B cell (primary cell): ENCODE results near the gene PDXK. TPM values are rescaled to one million over a fixed set of nuclear protein-coding genes. Genes with fewer than 3 reads are reported as not detected.

ENCODE experiments used
- ATAC-seq: fragments of 200-7000 bp; cut with Tn5 transposase; one replicate; pipeline ENCODE4 v1.10.0; 2021; ENCODE audit warnings: low read depth, mild to moderate bottlenecking, moderate number of reproducible peaks, moderate library complexity
- CTCF ChIA-PET: fragments of 350-600 bp; sonication (Branson Sonifier 250); formaldehyde crosslinking; loops from one replicate; lab custom pipeline; 2021; ENCODE audit warnings: antibody characterized with exemption, inconsistent platforms; lab: Charles Lee
- POLR2A ChIA-PET: fragments of 350-600 bp; sonication (Branson Sonifier 250); formaldehyde crosslinking; loops from one replicate; lab custom pipeline; 2021; ENCODE audit warnings: antibody characterized with exemption; lab: Charles Lee
- DNase-seq: peaks from one replicate; pipeline ENCODE4 v3.0.0; 2013
- H2AFZ ChIP-seq: 2 replicates; pipeline ENCODE4 v1.6.1; 2012; ENCODE audit warnings: mild to moderate bottlenecking, low read depth, low read length; ENCODE audit not compliant: insufficient read depth, poor library complexity, severe bottlenecking
- H3K27ac ChIP-seq, 2 donors: 1 replicate in 1 of 2; 2 replicates in 1 of 2; pipeline ENCODE4 v1.5.1; 2012 to 2013; ENCODE audit warnings: low read length in 2 of 2, mild to moderate bottlenecking in 2 of 2, moderate library complexity in 1 of 2
- H3K27me3 ChIP-seq, 4 experiments: fragments of 200-600 bp in 1 of 4; sonication (generic) in 1 of 4; replicated peaks in 1 of 4; 1 replicate in 2 of 4; 2 replicates in 2 of 4; pipeline versions ENCODE4 v1.6.1 to v1.7.0; 2013 to 2016; ENCODE audit warnings: low read length in 3 of 4, mild to moderate bottlenecking in 2 of 4, mixed read lengths in 1 of 4, moderate library complexity in 1 of 4; ENCODE audit not compliant: insufficient read depth in 4 of 4, control insufficient read depth in 3 of 4; ENCODE audit errors: control extremely low read depth in 1 of 4
- H3K36me3 ChIP-seq, 2 experiments: replicated peaks in 1 of 2; 1 replicate in 1 of 2; 2 replicates in 1 of 2; pipeline versions ENCODE4 v1.6.1 to v1.7.1; 2013; ENCODE audit warnings: low read length in 1 of 2; ENCODE audit not compliant: insufficient read depth in 2 of 2, control insufficient read depth in 1 of 2; ENCODE audit errors: control extremely low read depth in 1 of 2, extremely low read depth in 1 of 2
- H3K4me1 ChIP-seq, 2 donors: fragments of 200-600 bp in 1 of 2; sonication (generic) in 1 of 2; 1 replicate in 1 of 2; 2 replicates in 1 of 2; pipeline versions ENCODE4 v1.5.1 to v1.6.1; 2013 to 2017; ENCODE audit warnings: low read length in 2 of 2; ENCODE audit not compliant: control insufficient read depth in 2 of 2, insufficient read depth in 2 of 2
- H3K4me2 ChIP-seq: replicated peaks from 2 replicates; pipeline ENCODE3; 2012; ENCODE audit warnings: mild to moderate bottlenecking, low read depth, low read length; ENCODE audit not compliant: poor library complexity, severe bottlenecking
- H3K4me3 ChIP-seq, 5 experiments: fragments of 200-600 bp in 1 of 5; sonication (generic) in 1 of 5; 1 replicate in 3 of 5; 2 replicates in 2 of 5; pipeline versions ENCODE4 v1.5.1 to v1.7.0; 2011 to 2016; ENCODE audit warnings: low read length in 4 of 5, mild to moderate bottlenecking in 4 of 5, low read depth in 2 of 5, control low read depth in 1 of 5, moderate library complexity in 1 of 5; ENCODE audit not compliant: insufficient read depth in 1 of 5; ENCODE audit errors: control extremely low read depth in 1 of 5, extremely low read depth in 1 of 5
- H3K79me2 ChIP-seq: fragments of 200-600 bp; sonication (generic); one replicate; pipeline ENCODE4 v1.6.0; 2016; ENCODE audit warnings: low read length; ENCODE audit not compliant: control insufficient read depth, insufficient read depth
- H3K9ac ChIP-seq: fragments of 200-600 bp; sonication (generic); 2 replicates; pipeline ENCODE4 v1.6.1; 2017; ENCODE audit warnings: mild to moderate bottlenecking, low read length, moderate library complexity
- H3K9me3 ChIP-seq, 3 donors: one replicate each; pipeline versions ENCODE4 v1.6.1 to v1.7.1; 2013; ENCODE audit warnings: low read length in 2 of 3; ENCODE audit not compliant: control insufficient read depth in 2 of 3, insufficient read depth in 1 of 3; ENCODE audit errors: control extremely low read depth in 1 of 3
- H4K20me1 ChIP-seq: 2 replicates; pipeline ENCODE4 v1.6.0; 2012; ENCODE audit warnings: mild to moderate bottlenecking, low read length; ENCODE audit not compliant: insufficient read depth, control insufficient read depth, poor library complexity, severe bottlenecking
- H3K27ac Mint-ChIP-seq: one replicate; pipeline ENCODE4 v1.8.0; 2021; ENCODE audit warnings: mixed read lengths
- H3K27me3 Mint-ChIP-seq: one replicate; pipeline ENCODE4 v1.8.0; 2021; ENCODE audit warnings: mixed read lengths
- H3K4me1 Mint-ChIP-seq: one replicate; pipeline ENCODE4 v1.8.0; 2021; ENCODE audit warnings: mixed read lengths
- H3K4me3 Mint-ChIP-seq: one replicate; pipeline ENCODE4 v1.8.0; 2021; ENCODE audit warnings: mixed read lengths
- H3K9me3 Mint-ChIP-seq: one replicate; pipeline ENCODE4 v1.8.0; 2022; ENCODE audit warnings: mixed read lengths; ENCODE audit not compliant: insufficient read depth
- CTCF ChIP-seq: fragments of 200-600 bp; IDR thresholded peaks from one replicate; pipeline ENCODE4 v1.8.0; 2022; ENCODE audit warnings: antibody characterized with exemption, mild to moderate bottlenecking
- EZH2 ChIP-seq: IDR thresholded peaks from 2 replicates; pipeline ENCODE4 v1.6.1; 2012; ENCODE audit warnings: borderline replicate concordance, low read depth, mild to moderate bottlenecking, moderate library complexity, low read length; ENCODE audit not compliant: insufficient read depth, poor library complexity, severe bottlenecking
- WGBS: methylation state at CpG from one replicate; pipeline ENCODE4 v1.1.5; 2013; ENCODE audit warnings: missing lambda C conversion rate; ENCODE audit not compliant: insufficient coverage; 5-methylcytosine and 5-hydroxymethylcytosine counted together
- intact Hi-C: fragments of 100-400 bp; cut with micrococcal nuclease; formaldehyde crosslinking; loops from one replicate; pipeline ENCODE4 v1.10.0; 2022
- polyA plus RNA-seq: library from polyadenylated mRNA; depleted of rRNA; stranded (reverse); fragments of >200 nt; gene quantifications from 2 replicates; pipeline ENCODE4 v1.2.3, GENCODE V29; 2012
- total RNA-seq, 2 donors: library from RNA; stranded (reverse); fragments of 120-200 nt in 1 of 2; gene quantifications; 1 replicate in 1 of 2; 2 replicates in 1 of 2; pipeline versions ENCODE4 v1.2.3 to v1.2.4, GENCODE V29; 2013 to 2022

Gene PDXK
- total and polyA plus RNA-seq, 2 donors (not counting 1 experiment from before 2014, with no cell fraction given): 31.1 to 102 TPM

GRCh38 chr21:43793243-43793642 lies 74.3 kb downstream of the PDXK start:
- peaks cover 9 to 21% of the 10 kb centered on the region in 2 donors for H3K4me1 ChIP-seq
- H3K9me3 Mint-ChIP-seq: no peaks in the 10 kb centered on the region
- POLR2A ChIA-PET: no interaction called here
- no peak overlapping the region for H2AFZ ChIP-seq
- no peak overlapping the region for H3K27ac ChIP-seq
- H3K4me2 ChIP-seq: no peak overlapping the region
- no peak overlapping the region for H3K27ac Mint-ChIP-seq
- TF ChIP-seq EZH2: no peak
- no peak for TF ChIP-seq CTCF
- peaks cover 33% of the 10 kb centered on the region for H4K20me1 ChIP-seq
- WGBS: 98% methylated on average over 16 of the region's 16 CpGs
- H3K9me3 ChIP-seq: no peaks in the 10 kb centered on the region
- no peaks in the 10 kb centered on the region for H3K27me3 ChIP-seq
- CTCF ChIA-PET: no interaction called here
- peaks cover 0 to 59% of the 10 kb centered on the region in 2 experiments for H3K36me3 ChIP-seq
- H3K4me3 ChIP-seq: no peak overlapping the region
- no peak overlapping the region for H3K4me3 Mint-ChIP-seq
- H3K4me1 Mint-ChIP-seq: peaks cover 13% of the 10 kb centered on the region
- H3K79me2 ChIP-seq: peaks cover 51% of the 10 kb centered on the region
- no peak for DNase-seq
- intact Hi-C loops: no loop called here
- no peak for ATAC-seq
- H3K9ac ChIP-seq: no peak overlapping the region
- H3K27me3 Mint-ChIP-seq: no peaks in the 10 kb centered on the region

- ChIA-PET CTCF (no interaction called here), POLR2A (no interaction called here)
- H3K9me3 ChIP-seq: no peaks in the 10 kb centered on the region
- H3K27ac ChIP-seq: no peak overlapping the region
- H3K27me3 Mint-ChIP-seq: no peaks in the 10 kb centered on the region
- intact Hi-C loops: no loop called here
- peaks cover 9 to 16% of the 10 kb centered on the region in 2 donors for H3K4me1 ChIP-seq
- H3K36me3 ChIP-seq: peaks cover 0 to 69% of the 10 kb centered on the region in 2 experiments
- H2AFZ ChIP-seq: no peak overlapping the region
- no peaks in the 10 kb centered on the region for H3K27me3 ChIP-seq
- peaks cover 47% of the 10 kb centered on the region for H3K79me2 ChIP-seq
- H3K4me2 ChIP-seq: no peak overlapping the region
- ATAC-seq: no peak
- H3K4me3 Mint-ChIP-seq: no peak overlapping the region
- no peak for DNase-seq
- H4K20me1 ChIP-seq: peaks cover 33% of the 10 kb centered on the region
- H3K27ac Mint-ChIP-seq: no peak overlapping the region
- TF ChIP-seq EZH2 (no peak), CTCF (no peak)
- peaks cover 12% of the 10 kb centered on the region for H3K4me1 Mint-ChIP-seq
- 84% methylated on average over 12 of the region's 12 CpGs for WGBS
- H3K9me3 Mint-ChIP-seq: no peaks in the 10 kb centered on the region
- H3K9ac ChIP-seq: no peak overlapping the region
- no peak overlapping the region for H3K4me3 ChIP-seq
Observed at GRCh38 chr21:43794311-43794710, 75.4 kb downstream of the PDXK start.
